Measurements from ENCODE around the gene ZNF428. TPM values are rescaled to one million over a fixed set of nuclear protein-coding genes. Genes with fewer than 3 reads are reported as not detected.
A peak's percentile ranks its signal among the peaks of the same experiment; 100 is the strongest.

The ZNF428 gene
- total RNA-seq, 1 donor from 2014 or later = 27.1 TPM

GRCh38 chr19:43586346-43586745 lies 33.1 kb downstream of the ZNF428 start:
- no peak overlapping the region for H3K4me3 ChIP-seq
- H3K27me3 ChIP-seq = no peaks in the 10 kb centered on the region
- no peak overlapping the region for H3K27ac ChIP-seq
- H3K36me3 ChIP-seq = peaks cover 7% of the 10 kb centered on the region
- intact Hi-C loops (cut with DNase I) = no loop called here
- no peaks in the 10 kb centered on the region for H3K9me3 ChIP-seq
- no peak for ATAC-seq
- DNase-seq = no peak
- TF ChIP-seq CTCF (IDR thresholded peaks at IDR 0.05) = no peak
- peaks cover 4% of the 10 kb centered on the region for H3K4me1 ChIP-seq

DNA sequence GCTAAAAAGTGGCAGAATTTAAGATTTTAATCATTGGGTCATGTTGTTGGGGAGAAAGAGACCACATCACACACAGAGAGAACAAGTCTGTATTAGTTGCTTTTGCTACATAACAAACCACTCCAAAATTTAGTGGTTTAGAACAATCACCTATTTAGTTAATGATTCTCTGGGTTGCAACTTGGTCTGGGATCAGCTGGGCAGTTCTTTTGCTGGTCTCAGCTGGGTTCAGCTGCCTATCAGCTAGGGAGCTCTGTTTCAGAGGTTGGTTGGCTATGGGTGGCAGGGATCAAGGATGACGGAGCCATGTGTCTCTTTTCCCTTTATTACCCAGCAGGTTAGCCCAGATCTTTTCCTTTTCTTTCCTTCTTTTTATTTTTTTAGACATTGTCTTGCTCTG lies 34.9 kb downstream of the ZNF428 start:
- no peak for DNase-seq
- H3K27me3 ChIP-seq = no peaks in the 10 kb centered on the region
- TF ChIP-seq CTCF (IDR thresholded peaks at IDR 0.05) = no peak
- H3K36me3 ChIP-seq = no peaks in the 10 kb centered on the region
- no peak overlapping the region for H3K27ac ChIP-seq
- H3K4me1 ChIP-seq = peaks cover 4% of the 10 kb centered on the region
- intact Hi-C loops (cut with DNase I) = no loop called here
- H3K9me3 ChIP-seq = no peaks in the 10 kb centered on the region
- no peak overlapping the region for H3K4me3 ChIP-seq
- ATAC-seq = no peak

- no peaks in the 10 kb centered on the region for H3K9me3 ChIP-seq
- H3K4me1 ChIP-seq = peaks cover 4% of the 10 kb centered on the region
- H3K27ac ChIP-seq = no peak overlapping the region
- DNase-seq = no peak
- ATAC-seq = no peak
- no peak for TF ChIP-seq CTCF (IDR thresholded peaks at IDR 0.05)
- no peaks in the 10 kb centered on the region for H3K27me3 ChIP-seq
- H3K36me3 ChIP-seq = no peaks in the 10 kb centered on the region
- intact Hi-C loops (cut with DNase I) = no loop called here
- no peak overlapping the region for H3K4me3 ChIP-seq
Measured at GRCh38 chr19:43582495-43582894, 36.9 kb downstream of the ZNF428 start.

DNA sequence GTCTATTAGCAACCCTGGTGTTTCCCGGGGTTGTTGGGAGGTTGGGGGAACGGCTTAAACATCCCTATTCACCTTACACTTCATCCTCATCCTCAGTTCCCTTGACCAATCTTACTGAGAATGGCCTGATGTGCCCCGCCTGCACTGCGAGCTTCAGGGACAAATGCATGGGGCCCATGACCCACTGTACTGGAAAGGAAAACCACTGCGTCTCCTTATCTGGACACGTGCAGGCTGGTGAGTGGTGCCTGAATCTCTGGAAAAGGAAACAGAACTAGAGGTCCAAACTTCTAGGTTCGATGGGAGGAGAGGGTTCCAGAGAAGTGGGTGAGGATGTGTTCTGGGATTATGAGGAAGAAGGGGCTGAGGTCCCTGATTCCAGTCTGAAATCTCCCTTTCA lies 38.0 kb downstream of the ZNF428 start:
- peak overlapping the region; percentile 55 for H3K27ac ChIP-seq
- H3K27me3 ChIP-seq = no peaks in the 10 kb centered on the region
- ATAC-seq = no peak
- H3K4me1 ChIP-seq = peaks cover 4% of the 10 kb centered on the region
- no peak for DNase-seq
- intact Hi-C loops (cut with DNase I) = no loop called here
- no peaks in the 10 kb centered on the region for H3K36me3 ChIP-seq
- peak overlapping the region; percentile 52 for H3K4me3 ChIP-seq
- TF ChIP-seq CTCF (IDR thresholded peaks at IDR 0.05) = no peak
- no peaks in the 10 kb centered on the region for H3K9me3 ChIP-seq

GRCh38 chr19:43578787-43579186 lies 40.6 kb downstream of the ZNF428 start:
- no peak for TF ChIP-seq CTCF (IDR thresholded peaks at IDR 0.05)
- H3K4me1 ChIP-seq = peaks cover 13% of the 10 kb centered on the region
- no peak for DNase-seq
- H3K9me3 ChIP-seq = no peaks in the 10 kb centered on the region
- H3K27me3 ChIP-seq = no peaks in the 10 kb centered on the region
- intact Hi-C loops (cut with DNase I) = no loop called here
- no peak overlapping the region for H3K4me3 ChIP-seq
- ATAC-seq = no peak
- no peak overlapping the region for H3K27ac ChIP-seq
- H3K36me3 ChIP-seq = no peaks in the 10 kb centered on the region
